HG02938 (cell line): Measurements from ENCODE around the gene CEP68.

ENCODE experiments used
- ATAC-seq: cut with Tn5 transposase; IDR thresholded peaks from one replicate; pipeline ENCODE4 v1.9.1; 2021; ENCODE audit warnings: mild to moderate bottlenecking, moderate library complexity; ENCODE audit not compliant: unreplicated experiment

Gene CEP68

DNA sequence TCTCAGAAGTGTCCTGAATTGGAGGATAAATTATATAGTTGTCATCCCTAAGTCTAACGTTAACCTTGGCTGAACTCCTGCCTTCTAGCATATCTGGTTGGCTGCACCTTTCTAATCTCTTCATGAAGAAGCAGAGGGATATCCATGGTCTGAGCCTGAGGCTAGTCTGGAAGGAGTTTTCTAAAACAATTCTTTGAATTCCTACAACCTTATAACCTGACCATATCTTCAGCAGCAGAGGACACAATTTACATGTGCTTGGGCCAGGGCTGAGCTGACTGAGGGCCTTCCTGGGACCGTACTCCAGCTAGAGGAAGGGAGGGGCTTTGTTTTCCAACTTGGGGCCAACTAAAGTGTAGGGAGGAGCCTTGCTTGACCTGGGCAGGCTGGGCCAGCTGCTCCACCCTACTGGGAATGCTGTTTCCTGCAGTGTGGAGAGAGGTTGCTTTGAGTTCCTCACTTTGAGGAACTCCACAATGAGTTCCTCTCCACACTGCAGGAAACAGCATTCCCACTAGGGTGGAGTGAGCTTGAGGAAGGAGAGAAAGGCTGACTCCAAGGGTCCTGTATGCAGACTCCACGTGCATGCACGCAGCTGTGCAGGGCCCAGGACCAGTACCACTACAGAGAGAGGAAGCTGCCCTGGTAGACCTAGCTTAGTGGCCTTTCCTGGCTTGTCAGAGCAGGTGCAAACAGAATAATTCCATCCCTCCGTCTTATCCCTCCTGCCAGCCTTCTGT lies 19.6 kb downstream of the CEP68 start:
- no peak for ATAC-seq

DNA sequence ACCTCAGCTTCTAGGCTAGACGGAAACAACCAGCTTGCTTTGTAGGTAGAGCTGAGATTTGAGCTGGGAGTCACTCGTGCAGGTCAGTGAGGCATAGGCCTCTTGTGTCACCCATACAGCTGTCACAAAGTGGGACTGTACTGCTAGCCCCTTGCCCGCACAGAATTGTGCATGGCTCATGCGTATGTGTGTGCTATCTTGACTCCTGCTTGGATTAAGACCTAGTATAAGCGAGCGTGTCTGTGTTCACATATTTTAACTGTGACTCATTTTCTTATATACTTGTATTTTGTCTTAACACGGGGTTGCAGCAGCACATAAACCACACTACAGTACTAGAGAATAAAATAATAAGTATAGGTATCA lies 20.1 kb downstream of the CEP68 start:
- no peak for ATAC-seq

DNA sequence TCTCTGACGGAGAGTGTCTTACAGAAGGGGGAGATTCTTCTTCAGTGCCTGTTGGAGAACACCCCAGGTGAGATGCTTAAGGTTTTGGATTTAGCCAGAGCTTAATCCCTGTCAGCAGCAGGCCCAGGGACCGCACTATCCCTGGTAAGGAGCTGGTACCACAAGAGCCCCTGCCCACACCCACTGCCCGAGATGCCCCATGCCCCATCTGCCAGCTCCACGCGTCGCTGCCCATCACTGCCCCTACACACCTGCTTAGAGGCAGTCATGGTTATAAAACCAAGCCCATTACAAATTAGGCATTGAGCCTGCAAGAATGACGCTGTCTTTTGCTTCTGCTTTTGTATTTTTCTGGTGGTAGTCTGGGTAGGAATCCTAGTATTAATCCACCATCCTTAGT lies 21.7 kb downstream of the CEP68 start:
- ATAC-seq, result no peak

- no peak for ATAC-seq
These were observed 22.8 kb downstream of the CEP68 start for GRCh38 chr2:65079017-65079416.

- no peak for ATAC-seq
These were observed 25.0 kb downstream of the CEP68 start for GRCh38 chr2:65081232-65081685.

DNA sequence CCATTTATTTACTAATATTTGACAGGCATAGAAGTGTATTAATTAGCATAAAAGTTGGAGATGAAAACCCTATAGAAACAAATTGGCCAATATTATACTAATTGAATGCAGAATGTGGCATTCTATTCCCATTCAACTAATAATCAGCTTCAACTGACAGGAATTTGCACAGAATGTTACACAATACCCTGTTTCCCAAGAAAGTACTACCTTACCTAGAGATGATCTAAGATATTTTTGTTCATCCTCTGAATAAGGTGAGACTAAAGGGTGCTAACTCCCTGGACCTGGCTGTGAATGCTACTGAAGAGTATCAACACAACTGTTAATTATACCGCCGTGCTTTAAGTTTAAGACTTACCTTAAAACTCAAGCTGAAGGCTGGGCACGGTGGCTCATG lies 28.9 kb downstream of the CEP68 start:
- ATAC-seq, result no peak

DNA sequence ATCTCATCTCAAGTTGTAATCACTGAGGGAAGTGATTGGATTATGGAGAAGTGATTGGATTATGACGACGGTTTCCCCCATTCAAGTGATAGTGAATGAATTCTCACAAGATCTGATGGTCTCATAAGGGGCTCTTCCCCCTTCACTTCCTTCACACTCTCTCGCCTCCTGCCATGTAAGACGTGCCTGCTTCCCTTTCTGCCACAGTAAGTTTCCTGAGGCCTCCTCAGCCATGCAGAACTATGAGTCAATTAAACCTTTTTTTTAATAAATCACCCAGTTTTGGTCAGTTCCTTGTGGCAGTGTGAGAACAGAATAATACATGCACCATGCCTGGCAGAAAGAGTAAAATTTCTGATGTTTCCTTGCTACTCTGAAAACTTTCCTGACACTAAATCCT lies 36.6 kb downstream of the CEP68 start:
- ATAC-seq, result no peak

GRCh38 chr2:65093211-65093610 lies 37.0 kb downstream of the CEP68 start:
- ATAC-seq, result no peak

DNA sequence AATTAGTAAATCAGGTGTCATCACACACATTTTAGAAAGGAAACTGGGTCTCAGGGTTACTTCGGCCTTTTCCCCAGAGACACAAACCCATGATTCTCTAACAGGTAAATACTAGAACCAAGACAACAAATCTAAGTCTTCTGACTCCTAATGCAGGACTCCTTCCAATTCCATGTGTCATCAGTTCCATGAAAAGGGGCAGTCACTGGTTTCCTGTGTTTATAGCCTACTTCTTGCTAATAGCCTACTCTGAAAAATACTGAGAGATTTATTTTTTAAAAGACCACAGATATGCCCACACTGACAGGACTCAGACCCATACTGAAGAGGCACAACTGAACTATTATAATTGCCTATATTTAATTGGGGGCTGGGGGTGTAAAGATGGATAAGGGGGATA lies 40.7 kb downstream of the CEP68 start:
- no peak for ATAC-seq

- no peak for ATAC-seq
These were observed 41.6 kb downstream of the CEP68 start for GRCh38 chr2:65097844-65098243.

- ATAC-seq, result no peak
These were observed 42.5 kb downstream of the CEP68 start for GRCh38 chr2:65098741-65099140.

DNA sequence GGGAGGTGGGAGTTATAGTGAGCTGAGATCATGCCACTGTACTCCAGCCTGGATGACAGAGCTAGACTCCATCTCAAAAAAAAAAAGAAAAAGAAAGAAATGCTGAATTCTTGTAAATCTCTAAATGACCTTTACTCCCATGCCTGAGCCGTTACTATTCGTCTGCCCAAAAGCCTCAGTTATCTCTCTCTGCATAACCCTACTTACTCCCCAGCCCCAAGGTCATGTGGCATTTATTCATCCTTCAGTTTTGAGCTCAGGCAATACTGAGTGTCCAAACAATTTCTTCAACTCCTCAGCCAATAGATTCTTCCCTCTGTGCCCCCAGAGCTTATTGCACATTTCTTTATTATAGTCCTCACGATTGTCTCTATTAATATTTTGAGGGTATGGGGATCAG lies 44.9 kb downstream of the CEP68 start:
- no peak for ATAC-seq

- no peak for ATAC-seq
These were observed 46.9 kb downstream of the CEP68 start for GRCh38 chr2:65103013-65103715.

GRCh38 chr2:65107530-65107929 lies 51.3 kb downstream of the CEP68 start:
- ATAC-seq, result no peak

- no peak for ATAC-seq
These were observed 52.6 kb downstream of the CEP68 start for GRCh38 chr2:65108780-65109179.

DNA sequence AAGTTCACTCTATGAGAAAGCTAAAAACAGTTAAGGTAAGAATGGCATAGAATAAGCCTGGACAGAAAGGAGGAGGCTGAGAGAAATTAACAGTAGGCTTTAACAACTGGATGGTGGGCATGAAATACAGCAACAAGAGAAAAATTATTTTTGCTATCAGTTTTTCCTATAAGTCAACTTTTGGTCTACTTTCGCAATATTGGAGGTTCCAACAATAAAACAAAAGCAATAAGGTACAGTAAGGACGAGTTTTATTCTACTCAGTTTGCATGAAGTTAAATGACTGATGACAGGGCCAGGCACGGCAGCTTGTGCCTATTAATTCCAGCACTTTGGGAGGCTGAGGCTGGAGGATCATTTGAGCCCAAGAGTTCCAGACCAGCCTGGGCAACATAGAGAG lies 56.4 kb downstream of the CEP68 start:
- ATAC-seq, result no peak

DNA sequence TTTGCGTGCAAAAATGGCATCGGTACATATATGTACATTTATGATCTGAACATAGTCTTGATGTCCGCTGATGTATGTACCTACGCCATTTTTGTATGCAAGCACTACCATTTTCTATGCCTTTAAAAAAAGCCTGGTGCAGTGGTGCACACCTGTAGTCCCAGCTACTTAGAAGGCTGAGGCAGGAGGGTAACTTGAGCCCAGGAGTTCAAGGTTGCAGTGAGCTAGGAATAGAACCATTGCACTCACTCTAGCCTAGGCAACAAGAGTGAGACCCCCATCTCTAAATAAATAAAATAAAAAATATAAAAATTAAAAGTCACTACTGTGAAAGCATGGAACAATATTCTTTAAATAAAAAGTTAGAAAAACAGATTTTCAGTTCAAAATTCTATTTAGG lies 57.0 kb downstream of the CEP68 start:
- no peak for ATAC-seq

DNA sequence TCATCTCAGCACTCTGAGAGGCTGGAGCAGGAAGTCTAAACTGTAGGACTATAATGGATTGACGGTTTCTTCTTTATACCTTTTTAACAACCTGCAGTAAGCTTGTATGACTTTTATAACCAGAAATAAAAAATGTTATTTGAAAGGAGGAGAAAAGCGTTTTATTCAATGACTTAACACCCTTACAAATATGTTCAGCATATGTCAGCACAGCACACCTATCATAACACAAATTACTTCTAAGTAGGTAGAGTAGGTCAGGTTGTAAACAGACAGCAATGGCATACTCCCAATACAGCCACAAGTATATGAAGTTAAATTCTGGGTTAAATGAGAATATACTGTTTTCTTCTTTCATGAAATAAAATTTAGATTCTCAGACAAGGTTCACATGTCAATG lies 57.6 kb downstream of the CEP68 start:
- no peak for ATAC-seq

DNA sequence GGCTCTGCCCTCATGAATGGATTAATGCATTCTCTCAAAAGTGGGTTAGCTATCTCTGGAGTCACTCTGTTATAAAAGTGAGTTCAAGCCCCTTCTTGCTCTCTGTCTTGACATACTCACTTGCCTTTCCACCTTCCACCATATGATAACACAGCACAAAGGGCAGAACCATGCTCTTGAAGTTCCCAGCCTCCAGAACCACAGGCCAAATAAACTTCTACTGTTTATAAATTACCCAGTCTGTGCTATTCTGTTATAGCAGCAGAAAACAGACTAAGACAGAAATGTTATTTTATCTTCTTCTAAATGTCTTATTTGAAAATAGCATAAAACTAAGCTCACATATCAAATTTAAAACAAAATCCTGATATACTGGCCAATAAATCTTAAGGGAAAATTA lies 58.7 kb downstream of the CEP68 start:
- ATAC-seq, result no peak

- no peak for ATAC-seq
These were observed 60.4 kb downstream of the CEP68 start for GRCh38 chr2:65116645-65117044.

DNA sequence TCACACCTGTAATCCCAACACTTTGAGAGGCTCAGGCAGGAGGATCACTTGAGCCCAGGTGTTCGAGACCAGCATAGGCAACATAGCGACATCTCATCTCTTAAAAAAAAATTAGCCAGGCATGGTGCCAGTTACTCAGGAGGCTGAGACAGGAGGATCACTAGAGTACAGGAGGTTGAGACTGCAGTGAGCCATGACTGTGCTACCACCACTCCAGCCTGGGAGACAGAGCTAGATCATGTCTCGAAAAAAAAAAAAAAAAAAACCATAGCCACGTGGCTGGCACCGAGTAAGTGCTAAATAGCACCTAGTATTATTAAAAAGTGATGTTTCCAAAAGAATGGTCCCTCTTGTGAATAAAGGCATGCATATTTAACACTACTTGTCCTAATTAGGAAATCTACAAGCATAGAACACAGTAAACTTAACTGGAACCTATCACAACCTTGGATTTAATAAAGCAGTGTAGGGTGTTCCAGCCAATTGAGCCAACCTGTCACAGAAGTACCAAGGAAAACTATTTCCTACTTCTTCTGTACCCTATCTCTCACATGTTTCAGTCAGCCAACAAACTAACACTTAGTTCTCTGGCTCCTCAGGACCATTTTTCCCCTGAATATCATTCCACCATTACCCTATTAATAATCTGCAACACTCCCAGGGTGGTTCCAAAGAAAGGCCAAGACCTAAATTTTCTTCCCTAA lies 64.9 kb downstream of the CEP68 start:
- ATAC-seq, result no peak

DNA sequence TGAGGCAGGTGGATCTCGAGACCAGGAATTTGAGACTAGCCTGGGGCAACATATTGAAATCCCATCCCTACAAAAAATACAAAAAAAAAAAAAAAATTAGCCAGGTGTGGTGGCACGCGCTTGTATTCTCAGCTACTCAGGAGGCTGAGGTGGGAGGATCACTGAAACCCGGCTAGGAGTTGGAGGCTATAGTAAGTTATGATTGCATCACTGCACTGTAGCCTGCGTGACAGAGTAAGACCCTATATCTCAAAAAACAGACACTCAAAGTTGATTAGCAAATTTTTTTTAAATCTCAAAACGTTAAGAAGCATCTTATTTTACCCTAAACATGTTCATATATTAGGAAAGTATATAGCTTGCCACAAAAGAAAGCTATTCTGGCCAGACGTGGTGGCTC lies 66.1 kb downstream of the CEP68 start:
- no peak for ATAC-seq
